GM21515 (cell line): ENCODE measurements around the gene RNF212.
"Not testable (repeated sequence)": the region's sequence is repeated elsewhere in the genome, so short reads cannot be mapped to it uniquely, and the experiment has no call there.

Source experiments
- ATAC-seq: cut with Tn5 transposase; IDR thresholded peaks from one replicate; pipeline ENCODE4 v1.9.1; 2021; ENCODE audit not compliant: unreplicated experiment

The RNF212 gene

DNA sequence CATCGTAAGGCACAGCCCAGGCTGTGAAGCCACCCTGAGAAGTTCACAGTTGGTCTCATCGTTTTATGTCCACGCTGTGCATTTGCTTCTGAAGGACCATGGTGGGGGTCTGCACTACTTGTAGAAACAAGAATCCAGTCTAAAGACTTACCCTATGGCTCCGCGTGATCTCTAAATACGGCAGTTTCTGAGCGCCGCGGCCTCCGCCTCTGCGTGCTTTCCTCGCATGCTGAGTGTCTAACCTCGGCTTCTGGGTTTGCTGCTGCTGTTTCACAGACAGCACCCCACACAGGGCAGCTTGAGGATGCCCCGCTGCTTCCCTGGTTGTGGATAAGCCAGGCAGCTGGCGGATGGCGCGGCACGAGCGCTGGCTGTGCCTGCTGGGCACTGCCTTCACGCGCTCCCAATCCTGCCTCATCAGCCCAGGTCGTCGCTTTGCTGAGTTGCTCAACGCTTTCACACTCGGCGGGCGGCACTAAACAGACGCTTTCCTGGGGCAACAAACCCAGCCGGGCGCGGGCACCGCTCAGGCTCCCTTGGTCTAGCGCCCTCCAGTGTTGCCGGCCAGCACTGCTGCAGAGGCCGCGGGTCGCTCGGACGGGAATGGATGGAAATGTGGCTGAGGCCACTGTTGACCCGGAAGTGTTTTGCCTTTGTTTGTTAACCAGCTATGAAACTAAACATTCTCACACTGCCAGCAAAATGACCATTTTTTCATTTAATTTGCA, 62.7 kb downstream of the RNF212 start:
- ATAC-seq: no peak

DNA sequence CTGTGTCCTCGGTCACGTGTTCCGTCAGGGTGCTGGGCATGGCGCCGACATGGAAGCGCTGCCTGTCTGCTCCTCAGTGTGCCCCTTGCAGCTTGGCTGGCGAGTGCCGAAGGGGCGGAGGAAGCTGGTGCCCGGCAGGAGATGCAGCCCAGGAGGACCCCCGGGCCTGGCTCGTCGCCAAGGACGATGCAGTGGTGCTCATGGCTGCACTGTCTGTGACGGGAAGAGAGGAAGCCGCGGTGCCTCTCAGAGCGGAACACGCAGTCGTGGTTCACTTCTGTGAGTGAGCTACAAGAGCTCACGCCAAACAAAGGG, 63.8 kb downstream of the RNF212 start:
- ATAC-seq: no peak

DNA sequence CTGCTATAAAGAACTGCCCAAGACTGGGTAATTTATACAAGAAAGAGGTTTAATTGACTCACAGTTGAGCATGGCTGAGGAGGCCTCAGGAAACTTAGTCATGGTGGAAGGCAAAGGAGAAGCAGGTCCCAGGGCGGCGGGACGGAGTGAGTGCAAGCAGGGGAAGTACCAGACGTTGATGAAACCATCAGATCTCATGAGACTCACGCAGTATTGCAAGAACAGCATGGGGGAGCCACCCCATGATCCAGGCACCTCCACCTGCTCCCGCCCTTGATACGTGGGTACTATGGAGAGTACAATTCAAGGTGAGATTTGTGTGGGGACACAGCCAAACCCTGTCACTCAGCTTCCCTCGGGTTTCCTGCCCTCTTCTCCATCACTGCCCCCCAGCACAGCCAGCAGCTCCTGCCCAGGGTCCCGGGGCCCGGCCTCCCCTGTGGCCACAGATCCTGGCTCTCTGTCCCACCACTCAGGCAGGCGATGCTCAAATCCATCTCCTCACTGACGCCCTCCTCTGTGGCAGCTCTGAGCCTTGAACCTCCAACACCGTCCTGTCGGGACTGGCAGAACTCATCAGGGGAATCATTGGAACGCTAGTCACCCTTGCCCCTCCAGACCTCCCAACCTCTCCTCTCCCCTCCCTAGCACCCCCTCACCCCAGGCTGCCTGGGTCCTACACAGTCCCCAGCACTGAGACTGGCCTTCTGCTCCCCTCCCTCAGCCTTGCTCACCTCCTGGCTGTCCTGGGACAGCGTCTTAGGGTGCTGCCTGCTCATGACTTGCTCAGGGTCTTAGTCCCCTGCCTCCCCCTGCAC, 64.4 kb downstream of the RNF212 start:
- ATAC-seq: no peak

DNA sequence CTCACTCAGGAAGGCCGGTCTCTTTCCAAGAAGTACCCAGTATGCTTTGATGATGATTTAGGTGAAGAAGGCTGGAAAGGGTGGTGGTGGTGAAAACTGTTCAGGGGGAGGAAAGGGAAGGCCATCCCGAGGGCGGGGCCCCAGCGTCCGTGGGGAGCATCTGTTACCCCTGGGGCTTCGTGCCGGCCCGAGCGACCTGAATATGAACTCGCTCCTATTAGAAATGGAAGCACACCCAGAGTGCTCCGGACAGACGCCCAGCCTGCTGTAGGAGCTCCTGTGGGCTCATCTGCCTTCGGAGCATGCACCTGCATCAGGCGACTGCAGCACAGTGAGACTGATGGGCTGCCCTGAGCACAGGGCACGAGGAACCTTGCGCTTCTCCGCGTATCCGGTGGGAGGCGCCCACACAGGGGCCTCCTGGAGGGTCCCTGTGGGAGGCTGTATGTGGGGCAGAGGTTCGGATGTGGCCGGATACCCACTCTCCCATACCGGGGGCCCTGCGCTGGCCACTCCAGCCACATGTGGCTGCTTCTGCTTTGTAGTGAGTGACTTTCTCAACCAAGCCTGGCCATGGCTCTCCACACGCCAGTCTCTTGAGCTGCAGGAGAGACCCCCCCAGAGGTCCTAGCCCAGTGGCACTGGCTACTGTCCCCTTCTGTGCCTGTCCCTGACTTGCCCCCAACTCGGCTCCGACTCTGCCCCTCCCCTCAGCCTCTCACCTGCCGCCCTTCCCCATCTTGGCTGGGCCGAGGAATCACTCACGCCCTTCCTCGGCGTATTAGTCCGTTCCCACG, 65.2 kb downstream of the RNF212 start:
- no peak for ATAC-seq

DNA sequence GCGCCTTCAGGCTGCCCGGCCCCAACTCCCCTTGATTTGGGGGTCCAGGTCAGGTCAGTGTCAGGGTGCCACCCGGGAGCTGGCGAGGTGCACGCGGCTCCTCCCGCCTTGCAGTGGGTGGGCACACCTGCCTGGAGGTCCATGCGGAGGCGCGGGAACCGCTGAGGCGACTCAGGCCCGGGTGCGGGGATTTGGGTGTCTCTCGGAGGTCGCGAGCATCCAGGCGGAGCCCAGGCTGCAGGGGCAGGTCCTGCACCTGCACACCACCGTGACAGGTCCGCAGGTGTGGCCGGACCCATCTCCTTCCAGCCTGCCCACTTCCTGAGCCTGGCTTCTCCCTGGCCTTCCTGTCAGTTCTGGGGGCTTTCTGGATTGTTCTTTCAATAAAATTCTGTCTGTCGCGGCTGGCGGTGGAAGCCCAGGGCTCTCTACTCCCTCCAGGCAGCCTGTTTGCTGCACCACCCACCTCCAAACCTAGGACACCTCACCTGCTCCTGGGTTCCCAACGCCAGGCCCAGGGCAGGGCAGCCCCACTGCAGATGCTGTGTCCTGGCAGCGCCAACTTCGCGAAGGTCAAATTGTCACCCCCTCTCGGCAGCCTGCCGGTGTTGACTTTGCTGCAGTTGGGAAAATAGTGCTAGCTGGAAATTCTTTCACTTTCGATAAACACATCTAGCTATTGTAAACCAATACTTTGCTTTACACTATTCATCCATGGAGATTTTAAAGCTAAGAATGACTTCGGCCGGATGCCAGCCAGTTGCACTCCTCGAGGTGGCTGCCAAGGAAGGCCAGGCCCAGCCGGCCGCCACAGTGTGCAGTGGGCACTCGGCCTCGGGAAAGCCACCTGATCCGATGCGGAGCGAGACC, 66.0 kb downstream of the RNF212 start:
- no peak for ATAC-seq

DNA sequence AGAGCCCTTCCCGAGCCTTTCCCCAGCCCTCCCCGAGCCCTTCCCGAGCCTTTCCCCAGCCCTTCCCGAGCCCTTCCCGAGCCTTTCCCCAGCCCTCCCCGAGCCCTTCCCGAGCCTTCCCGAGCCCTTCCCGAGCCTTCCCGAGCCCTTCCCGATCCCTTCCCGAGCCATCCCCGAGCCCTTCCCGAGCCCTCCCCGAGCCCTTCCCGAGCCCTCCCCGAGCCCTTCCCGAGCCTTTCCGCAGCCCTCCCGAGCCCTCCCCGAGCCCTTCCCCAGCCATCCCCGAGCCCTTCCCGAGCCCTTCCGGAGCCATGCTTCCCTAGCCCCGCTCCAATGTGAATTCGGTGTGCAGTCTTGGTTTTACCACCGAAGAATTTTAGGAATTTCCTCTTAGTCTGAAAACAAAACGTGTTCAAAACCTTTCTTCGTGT, 66.8 kb downstream of the RNF212 start:
- ATAC-seq: not testable (repeated sequence)

DNA sequence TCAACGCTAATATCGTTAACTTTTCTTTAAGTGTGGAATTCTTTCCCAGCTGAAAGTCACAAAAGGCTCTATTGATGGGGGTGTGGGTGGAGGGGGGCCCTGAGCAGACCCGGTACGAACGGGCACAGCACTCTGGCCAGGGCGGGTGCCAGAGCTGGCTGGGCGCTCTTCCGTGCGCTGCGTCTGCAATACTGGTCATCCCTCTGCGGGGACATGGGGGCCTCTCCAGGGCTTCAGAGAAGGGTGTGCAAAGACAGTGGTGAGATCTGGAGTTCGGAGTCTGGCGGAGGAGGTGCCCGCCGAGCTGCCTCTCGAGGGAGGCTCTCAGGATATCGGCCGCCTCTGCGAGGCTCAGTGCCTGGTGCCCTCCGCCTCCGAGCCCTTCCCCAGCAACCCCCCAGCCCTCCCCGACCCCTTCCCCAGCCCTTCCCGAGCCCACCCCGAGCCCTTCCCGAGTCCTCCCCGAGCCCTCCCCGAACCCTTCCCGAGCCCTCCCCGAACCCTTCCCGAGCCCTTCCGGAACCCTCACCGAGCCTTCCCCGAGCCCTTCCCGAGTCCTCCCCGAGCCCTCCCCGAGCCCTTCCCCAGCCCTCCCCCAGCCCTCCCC, 67.7 kb downstream of the RNF212 start:
- no peak for ATAC-seq

DNA sequence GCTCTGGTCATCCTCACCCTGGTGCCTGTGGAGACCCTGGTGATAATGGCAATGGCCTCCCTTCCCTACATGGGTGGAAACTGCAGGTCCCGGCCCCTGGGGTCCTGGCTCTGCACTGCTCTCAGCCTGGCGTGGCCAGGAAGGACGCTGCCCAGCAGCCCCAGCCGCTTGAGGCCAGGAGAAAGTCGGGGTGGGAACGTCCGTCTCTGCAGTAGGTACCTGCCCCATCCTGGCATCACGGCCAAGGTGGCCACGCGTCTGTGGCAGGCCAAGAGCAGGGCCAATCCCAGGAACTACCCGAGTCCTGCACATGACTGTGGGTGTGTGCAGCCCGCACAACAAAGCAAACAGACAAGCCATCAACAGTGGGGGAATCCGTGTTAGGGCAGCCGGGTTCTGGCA, 68.2 kb downstream of the RNF212 start:
- no peak for ATAC-seq

DNA sequence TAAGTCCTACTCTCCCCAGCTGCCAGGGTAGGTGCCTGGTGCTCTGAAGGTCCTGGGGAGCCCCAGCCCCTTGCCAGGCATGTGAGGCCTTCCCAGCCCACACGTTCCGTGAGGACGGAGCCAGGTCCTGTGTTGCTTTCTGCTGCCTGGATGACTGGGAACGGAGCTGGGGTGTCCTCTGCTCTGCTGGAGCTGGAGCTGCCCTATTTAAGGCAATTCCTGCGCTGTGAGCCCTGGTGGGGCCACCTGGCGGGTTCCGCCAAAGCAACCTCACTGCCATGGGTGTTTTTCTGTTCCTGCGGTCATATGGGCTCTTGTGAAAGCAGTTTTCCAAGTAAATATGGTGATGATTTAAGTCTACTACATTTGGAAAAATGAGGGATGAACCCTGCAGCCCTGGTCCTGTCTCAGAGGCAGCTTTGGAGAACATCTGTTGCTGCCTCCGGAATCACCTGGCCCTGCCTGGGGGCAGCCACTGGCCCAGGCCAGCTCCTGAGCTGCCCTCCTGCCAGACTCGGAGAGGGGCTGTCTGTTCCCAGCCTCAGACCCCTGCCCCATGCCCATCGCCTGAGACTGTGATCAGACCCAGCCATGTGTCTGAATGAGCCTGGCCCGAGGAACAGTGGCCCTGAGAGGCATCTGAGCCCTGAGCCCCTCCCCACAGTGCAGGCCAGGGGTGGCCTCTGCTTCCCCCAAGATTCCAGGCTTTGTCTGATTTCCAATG, 68.7 kb downstream of the RNF212 start:
- ATAC-seq: no peak

DNA sequence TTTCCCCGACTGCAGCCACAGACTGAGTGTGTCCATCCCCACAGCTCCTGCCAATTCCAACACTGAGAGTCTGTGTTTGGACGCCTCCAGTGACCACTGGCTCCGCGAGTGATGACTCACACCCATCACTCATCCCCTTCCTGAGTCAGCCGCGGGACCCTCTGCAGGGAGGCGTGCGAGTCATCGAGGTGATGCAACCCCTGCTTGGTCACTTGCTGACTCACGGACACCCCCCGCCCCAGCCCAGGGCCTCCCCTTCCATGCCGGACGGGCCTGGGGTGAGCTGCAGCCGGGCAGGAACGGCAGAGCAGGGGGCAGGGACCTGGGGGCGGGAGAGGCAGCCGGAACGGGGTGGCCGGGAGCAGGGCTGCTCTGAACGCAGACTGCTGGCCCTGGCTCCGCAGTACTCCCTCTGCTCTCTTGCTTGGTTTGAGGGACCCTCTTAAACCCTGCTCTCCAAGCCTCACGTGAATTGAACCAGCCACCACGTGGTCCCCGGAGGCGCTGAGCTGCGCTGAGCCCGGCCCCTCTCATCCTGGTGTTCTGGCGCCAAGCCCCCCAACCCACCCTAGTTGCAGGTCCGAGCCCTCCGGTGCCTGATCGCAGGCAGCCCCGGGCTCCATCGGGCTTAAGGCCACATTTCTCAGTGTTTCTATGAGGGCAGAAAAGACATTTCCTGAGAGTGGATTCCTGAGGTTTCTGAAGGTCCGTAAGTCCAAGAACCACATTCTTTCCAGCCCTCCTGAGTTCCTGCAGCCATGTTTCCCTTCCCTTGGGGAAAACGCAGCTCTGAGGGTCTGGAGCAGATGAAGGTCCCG, 69.5 kb downstream of the RNF212 start:
- no peak for ATAC-seq

DNA sequence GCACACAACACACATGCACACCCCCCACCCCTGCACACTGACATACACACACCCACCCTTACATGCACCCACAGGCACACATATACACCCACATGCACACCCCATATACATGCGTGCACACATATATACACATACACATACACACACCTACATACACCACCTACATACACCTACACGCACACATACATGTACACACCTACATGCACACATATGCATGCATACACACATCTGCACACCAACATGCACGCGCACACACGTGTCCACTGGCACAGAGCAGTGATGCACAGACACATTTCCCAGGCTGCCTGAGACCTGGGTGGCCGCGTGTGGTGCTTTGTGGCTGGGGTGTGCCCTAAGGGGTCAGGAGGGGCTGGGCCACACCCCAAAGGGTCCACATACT, 70.2 kb downstream of the RNF212 start:
- ATAC-seq: no peak

DNA sequence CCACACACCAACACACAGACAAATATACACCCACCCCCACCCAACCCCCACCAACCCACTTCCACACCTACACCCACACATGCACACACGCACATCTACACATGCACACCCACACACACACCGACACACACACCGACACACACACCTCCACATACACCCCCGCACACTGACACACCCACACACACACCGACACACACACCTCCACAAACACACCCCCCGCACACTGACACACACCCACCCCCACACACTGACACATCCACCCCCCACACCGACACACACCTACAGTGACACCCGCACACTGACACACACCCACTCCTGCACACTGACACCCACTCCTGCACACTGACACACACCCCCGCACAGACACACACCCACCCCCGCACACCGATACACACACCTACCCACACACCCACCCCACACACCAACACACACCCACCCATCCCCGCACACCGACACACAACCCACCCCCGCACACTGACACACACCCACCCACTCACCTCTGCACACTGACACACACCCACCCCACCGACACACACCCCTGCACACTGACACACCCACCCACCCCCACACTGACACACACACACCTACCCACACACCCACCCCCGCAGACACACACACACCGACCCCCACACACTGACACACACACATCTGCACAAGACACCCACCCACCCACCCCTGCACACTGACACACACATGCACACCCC, 70.9 kb downstream of the RNF212 start:
- no peak for ATAC-seq

DNA sequence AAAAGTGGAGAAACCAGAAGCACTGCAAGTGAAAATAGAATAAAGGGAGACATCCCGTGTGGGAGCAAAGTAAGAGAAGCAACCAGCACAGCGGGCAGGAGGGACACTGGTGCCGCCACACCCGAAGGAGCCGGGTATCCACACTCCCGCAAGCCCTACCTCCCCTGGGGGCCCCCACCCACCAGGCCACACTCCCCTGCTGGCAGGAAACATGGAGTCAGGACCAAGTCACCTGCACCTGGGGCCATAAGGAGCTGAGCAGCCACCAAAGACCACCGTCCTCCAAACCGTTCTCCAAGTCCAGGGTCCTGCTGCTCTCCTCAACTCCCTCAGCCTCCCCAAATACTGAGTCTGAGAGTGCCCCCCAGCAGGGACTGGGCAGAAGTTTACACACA, 71.4 kb downstream of the RNF212 start:
- no peak for ATAC-seq

DNA sequence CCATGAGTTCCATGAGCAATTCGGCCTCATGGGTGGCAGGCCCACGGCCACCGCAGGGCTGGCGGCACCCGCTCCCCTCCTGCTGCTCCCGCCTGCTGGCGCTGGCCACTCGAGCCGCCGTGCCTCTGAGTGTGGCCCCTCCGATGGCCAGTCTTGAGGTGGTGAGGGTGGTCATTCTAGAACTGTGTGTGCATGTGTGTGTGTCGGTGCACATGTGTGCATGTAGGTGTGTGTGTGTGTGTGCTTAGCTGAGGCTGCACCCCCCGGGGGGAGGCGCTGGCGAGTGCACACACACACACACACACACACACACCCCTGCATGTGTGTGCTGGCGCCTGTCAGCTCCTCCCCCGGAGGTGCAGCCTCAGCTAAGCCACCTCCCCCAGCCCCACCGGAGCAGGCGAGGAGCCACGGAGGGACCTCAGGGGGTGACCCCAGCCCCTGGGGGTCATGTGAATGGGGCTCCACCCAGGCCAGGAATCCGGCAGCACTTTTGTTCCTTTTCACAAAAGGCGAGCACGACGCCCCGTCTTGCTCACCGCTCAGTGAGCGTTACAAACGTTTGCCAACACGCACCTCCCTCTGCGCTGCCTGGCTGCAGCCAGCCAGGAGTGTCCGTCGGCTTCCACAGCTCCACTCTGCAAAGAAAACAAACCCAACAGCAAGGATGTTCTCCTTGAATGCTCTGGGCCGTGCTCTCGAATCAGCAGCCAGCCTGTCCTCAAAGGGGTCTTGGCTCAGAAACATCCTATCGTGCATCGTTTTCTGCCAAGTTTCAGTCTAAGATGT, 72.0 kb downstream of the RNF212 start:
- ATAC-seq: no peak

DNA sequence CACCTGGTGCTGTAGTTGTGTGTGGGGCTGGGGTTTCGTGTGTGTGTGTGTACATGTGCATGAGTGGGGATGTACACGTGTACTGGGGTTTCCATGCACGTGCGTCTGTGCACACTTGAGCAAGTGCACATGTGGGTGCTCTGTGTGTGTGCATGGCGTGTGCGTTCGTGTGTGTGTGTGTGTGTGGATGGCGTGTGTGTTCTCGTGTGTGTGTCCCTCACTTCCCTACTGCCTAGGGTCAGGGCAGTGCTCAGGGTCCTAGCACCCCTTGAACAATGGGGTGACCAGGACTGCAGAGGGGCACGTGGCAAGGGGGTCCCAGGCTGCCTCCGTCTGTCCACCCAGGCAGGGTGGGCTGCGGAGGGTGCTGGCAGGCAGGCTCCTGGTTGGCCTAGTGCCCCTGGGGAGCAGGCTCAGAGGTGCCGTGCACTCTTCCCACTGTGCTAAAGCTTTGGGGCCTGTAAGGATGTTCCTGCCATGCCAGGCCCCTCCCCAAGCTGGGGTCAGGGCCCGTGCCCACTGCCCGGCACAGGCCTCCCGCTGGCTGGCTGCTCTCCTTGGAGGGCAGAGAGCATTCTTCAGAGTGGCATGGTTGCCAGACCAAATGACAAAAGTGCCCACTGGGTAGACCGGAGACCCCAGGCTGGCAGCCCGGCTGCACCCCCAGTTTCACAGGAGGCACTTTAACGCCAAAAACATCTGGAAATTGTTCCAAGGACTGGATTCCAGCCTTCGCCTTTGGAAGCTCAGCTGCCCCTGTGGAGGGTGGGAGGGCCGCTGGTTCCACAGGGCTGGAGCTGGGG, 72.8 kb downstream of the RNF212 start:
- no peak for ATAC-seq

DNA sequence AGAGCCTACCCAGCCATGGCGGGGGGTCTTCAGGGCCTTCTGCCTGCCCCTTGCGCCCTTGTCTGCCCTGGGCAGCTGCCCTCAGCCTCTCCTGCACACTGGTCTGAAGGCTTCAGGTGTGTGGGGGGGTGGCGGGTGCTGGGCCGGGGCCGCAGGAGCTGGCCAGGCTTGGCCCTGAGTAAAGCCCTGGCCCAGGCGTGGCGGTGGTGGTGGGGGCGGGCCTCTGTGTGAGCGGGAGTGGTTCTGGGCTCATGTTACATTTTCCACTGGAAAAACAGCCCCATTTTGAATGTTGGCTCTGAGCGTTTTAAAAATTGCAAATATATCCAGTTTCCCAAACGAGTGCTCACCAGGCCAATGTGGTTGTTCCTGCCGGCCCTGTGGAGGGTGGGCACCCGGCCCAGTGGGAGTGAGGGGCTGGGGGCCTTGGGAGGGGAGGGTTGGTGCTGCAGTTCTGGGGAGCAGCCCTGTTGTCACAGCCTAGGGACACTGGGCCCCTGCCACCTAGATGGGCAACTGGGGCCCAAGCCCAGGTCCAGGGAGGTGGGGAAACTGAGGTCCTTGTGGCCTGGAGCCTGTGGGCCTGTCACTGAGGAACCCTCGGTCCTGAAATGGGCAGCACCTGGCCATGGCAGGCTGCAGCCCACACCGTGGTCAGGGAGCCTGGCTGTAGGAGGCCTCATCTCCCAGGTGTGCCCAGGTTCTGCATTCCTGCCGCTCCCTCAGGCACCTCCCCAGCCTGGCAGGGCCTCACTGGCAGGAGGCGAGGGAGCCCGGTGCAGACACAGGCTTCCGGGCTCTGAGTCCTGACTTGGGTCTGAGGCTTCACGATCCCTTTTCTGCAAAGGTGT, 73.6 kb downstream of the RNF212 start:
- ATAC-seq: no peak
